Skeletal muscle satellite cell (primary cell): ENCODE results near the gene SERPINA3. TPM values are rescaled to one million over a fixed set of nuclear protein-coding genes. Genes with fewer than 3 reads are reported as not detected.

Source experiments
- H3K27me3 ChIP-seq: 2 replicates; pipeline ENCODE4 v1.7.0; 2013; ENCODE audit warnings: low read length; ENCODE audit not compliant: control insufficient read depth, insufficient read depth
- H3K36me3 ChIP-seq: 2 replicates; pipeline ENCODE4 v1.7.0; 2013; ENCODE audit warnings: mild to moderate bottlenecking, control low read depth, low read length; ENCODE audit not compliant: insufficient read depth
- H3K4me1 ChIP-seq: 2 replicates; pipeline ENCODE4 v1.7.0; 2013; ENCODE audit warnings: low read length; ENCODE audit not compliant: control insufficient read depth, insufficient read depth
- H3K4me2 ChIP-seq: 2 replicates; pipeline ENCODE4 v1.7.0; 2013; ENCODE audit warnings: mild to moderate bottlenecking, low read length
- H3K4me3 ChIP-seq: 2 replicates; pipeline ENCODE4 v1.7.0; 2013; ENCODE audit warnings: low read length
- H3K9ac ChIP-seq: 2 replicates; pipeline ENCODE4 v1.7.0; 2013; ENCODE audit warnings: mild to moderate bottlenecking, low read depth, low read length, moderate library complexity
- H3K9me3 ChIP-seq: replicated peaks from 2 replicates; pipeline ENCODE4 v1.7.0; 2013; ENCODE audit warnings: mild to moderate bottlenecking, control low read depth, low read length
- total RNA-seq: library from RNA; depleted of rRNA; stranded (reverse); fragments of >200 nt; gene quantifications from 2 replicates; pipeline ENCODE4 v1.2.3, GENCODE V29; 2012; rRNA removed

SERPINA3 gene
- total RNA-seq: 3.0 and 12.9 TPM in 2 replicates

GRCh38 chr14:94612174-94612573 is at the start of gene SERPINA3:
SERPINA3 (plus strand) TSS chr14:94612391; CDS start chr14:94614442, 2,051 bp downstream.
- Histone ChIP-seq H3K9ac (no peak within 1 kb of the TSS), H3K27me3 (no peaks in the 10 kb centered on the region), H3K4me1 (peaks cover 30% of the 10 kb centered on the region), H3K36me3 (no peaks in the 10 kb centered on the region), H3K4me3 (no peak within 1 kb of the TSS), H3K9me3 (no peaks in the 10 kb centered on the region), H3K4me2 (no peak within 1 kb of the TSS)

- Histone ChIP-seq H3K4me2 (no peak overlapping the region), H3K4me3 (no peak overlapping the region), H3K27me3 (no peaks in the 10 kb centered on the region), H3K4me1 (peaks cover 8% of the 10 kb centered on the region), H3K36me3 (no peaks in the 10 kb centered on the region), H3K9me3 (no peaks in the 10 kb centered on the region), H3K9ac (no peak overlapping the region)
Observed at GRCh38 chr14:94562941-94563883, 49.0 kb upstream of the SERPINA3 start.

GRCh38 chr14:94564381-94564780 is 47.8 kb upstream of the SERPINA3 start:
- no peaks in the 10 kb centered on the region for H3K9me3 ChIP-seq
- no peaks in the 10 kb centered on the region for H3K27me3 ChIP-seq
- H3K4me2 ChIP-seq: no peak overlapping the region
- H3K4me1 ChIP-seq: peaks cover 8% of the 10 kb centered on the region
- no peak overlapping the region for H3K4me3 ChIP-seq
- H3K9ac ChIP-seq: no peak overlapping the region
- no peaks in the 10 kb centered on the region for H3K36me3 ChIP-seq

DNA sequence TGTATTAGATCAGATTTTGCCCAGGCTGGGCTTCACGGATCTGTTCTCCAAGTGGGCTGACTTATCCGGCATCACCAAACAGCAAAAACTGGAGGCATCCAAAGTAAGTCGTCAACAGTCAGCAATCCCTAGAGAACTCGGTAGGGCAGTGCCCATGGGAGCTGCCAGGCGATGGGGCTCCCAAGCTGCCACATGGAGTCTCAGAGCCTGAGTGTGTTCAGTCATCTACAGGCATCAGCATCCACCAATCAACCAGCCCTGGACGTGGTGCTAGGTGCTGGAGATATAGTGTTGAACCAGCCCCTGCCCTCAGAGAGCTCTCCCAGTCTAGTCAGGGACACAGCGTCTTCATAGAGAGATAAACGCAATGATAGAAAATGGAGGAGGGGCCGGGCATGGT is 44.0 kb upstream of the SERPINA3 start:
- H3K9me3 ChIP-seq: no peaks in the 10 kb centered on the region
- H3K27me3 ChIP-seq: no peaks in the 10 kb centered on the region
- H3K4me1 ChIP-seq: peaks cover 13% of the 10 kb centered on the region
- H3K4me2 ChIP-seq: no peak overlapping the region
- no peak overlapping the region for H3K9ac ChIP-seq
- H3K36me3 ChIP-seq: no peaks in the 10 kb centered on the region
- H3K4me3 ChIP-seq: no peak overlapping the region

- Histone ChIP-seq H3K4me2 (no peak overlapping the region), H3K9ac (no peak overlapping the region), H3K9me3 (no peaks in the 10 kb centered on the region), H3K36me3 (no peaks in the 10 kb centered on the region), H3K4me1 (peaks cover 13% of the 10 kb centered on the region), H3K4me3 (no peak overlapping the region), H3K27me3 (no peaks in the 10 kb centered on the region)
Observed at GRCh38 chr14:94569381-94570001, 42.7 kb upstream of the SERPINA3 start.

DNA sequence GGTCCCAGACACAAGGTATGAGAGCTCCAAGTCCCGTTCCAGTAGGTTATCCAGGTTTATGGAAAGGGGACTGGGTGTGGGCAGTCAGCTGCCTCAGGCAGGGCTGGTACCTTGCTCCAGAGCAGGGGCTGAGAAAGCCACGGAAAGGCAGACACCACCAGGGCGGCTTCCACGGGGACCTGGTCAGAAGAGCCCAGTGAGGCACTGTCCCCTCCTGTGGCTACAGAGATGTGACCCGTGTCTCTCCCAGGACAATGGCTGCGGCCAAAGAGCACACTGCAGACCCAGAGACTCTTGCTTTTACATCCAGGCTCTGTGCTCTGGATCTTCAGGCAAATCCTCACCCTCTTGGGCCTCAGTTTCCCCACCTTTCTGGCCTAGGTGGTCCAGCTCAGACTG is 42.2 kb upstream of the SERPINA3 start:
- H3K9me3 ChIP-seq: no peaks in the 10 kb centered on the region
- H3K36me3 ChIP-seq: no peaks in the 10 kb centered on the region
- no peak overlapping the region for H3K4me2 ChIP-seq
- no peak overlapping the region for H3K4me3 ChIP-seq
- no peak overlapping the region for H3K9ac ChIP-seq
- peaks cover 13% of the 10 kb centered on the region for H3K4me1 ChIP-seq
- H3K27me3 ChIP-seq: no peaks in the 10 kb centered on the region

DNA sequence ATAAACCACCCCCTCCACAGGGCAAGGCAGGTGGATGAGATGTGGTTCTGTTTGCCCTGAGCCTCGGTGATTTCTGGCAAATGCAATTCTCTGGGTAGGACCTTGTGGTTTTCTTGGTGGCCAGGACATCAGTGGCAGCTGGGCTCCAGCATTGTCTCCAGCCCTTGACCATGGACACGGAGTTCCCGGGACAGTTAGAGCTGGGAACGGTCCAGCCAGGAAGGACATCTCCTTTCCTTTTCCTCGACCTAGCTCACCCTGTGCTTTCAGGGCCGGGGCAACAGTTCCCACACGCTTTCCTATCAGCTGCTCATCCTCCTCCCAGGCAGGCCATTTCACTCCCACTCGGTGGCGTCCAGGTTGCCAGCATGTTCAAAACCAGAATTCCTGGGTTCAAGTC is 41.8 kb upstream of the SERPINA3 start:
- Histone ChIP-seq H3K4me3 (no peak overlapping the region), H3K4me1 (peaks cover 13% of the 10 kb centered on the region), H3K27me3 (no peaks in the 10 kb centered on the region), H3K9ac (no peak overlapping the region), H3K9me3 (no peaks in the 10 kb centered on the region), H3K36me3 (no peaks in the 10 kb centered on the region), H3K4me2 (no peak overlapping the region)

DNA sequence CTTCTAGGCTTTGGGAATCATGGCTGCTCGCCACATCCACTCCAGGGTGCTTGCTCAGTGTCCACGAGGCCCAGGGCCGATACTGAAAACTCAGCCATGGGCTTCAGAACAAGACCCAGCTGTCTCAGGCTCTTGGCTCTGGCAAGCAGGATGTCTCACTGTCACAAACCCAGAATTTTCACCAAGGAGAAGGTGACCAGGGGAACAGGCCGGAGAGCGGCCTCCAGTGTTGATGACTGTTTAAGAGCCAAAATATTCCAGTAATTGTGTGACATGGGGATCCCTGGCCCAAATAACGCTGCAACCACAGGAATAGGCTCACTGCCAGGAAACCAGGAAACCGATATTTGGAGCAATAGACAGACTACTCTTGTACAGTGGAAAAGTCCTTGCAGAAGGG is 40.8 kb upstream of the SERPINA3 start:
- Histone ChIP-seq H3K36me3 (no peaks in the 10 kb centered on the region), H3K9ac (no peak overlapping the region), H3K4me3 (no peak overlapping the region), H3K4me1 (peaks cover 22% of the 10 kb centered on the region), H3K4me2 (peak overlapping the region; percentile 16), H3K9me3 (no peaks in the 10 kb centered on the region), H3K27me3 (no peaks in the 10 kb centered on the region)

DNA sequence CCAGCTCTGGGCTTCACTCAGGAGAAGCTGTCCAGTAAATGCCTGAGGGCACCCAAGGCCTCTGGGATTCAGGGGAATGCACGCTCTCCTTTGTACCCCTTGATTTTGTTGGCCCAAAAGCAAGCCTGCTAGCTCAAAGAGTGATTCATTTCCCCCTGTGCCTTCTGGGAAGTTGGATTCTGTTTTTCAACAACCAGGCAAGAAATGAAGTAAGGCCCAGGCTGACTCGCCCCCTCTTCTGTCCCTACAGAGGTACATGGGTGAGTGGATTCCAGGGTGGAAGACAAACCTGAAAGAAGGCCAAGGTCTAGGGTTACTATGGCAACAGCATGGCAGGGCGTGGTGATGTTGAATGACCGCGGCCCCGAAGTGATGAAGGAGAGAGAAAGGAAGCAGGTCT is 40.2 kb upstream of the SERPINA3 start:
- no peaks in the 10 kb centered on the region for H3K36me3 ChIP-seq
- no peak overlapping the region for H3K4me3 ChIP-seq
- peaks cover 24% of the 10 kb centered on the region for H3K4me1 ChIP-seq
- no peaks in the 10 kb centered on the region for H3K27me3 ChIP-seq
- no peaks in the 10 kb centered on the region for H3K9me3 ChIP-seq
- peak overlapping the region; percentile 16 for H3K4me2 ChIP-seq
- no peak overlapping the region for H3K9ac ChIP-seq

- Histone ChIP-seq H3K4me3 (no peak overlapping the region), H3K27me3 (no peaks in the 10 kb centered on the region), H3K4me1 (peaks cover 24% of the 10 kb centered on the region), H3K9ac (no peak overlapping the region), H3K4me2 (no peak overlapping the region), H3K9me3 (no peaks in the 10 kb centered on the region), H3K36me3 (no peaks in the 10 kb centered on the region)
Observed at GRCh38 chr14:94572637-94573303, 39.4 kb upstream of the SERPINA3 start.

DNA sequence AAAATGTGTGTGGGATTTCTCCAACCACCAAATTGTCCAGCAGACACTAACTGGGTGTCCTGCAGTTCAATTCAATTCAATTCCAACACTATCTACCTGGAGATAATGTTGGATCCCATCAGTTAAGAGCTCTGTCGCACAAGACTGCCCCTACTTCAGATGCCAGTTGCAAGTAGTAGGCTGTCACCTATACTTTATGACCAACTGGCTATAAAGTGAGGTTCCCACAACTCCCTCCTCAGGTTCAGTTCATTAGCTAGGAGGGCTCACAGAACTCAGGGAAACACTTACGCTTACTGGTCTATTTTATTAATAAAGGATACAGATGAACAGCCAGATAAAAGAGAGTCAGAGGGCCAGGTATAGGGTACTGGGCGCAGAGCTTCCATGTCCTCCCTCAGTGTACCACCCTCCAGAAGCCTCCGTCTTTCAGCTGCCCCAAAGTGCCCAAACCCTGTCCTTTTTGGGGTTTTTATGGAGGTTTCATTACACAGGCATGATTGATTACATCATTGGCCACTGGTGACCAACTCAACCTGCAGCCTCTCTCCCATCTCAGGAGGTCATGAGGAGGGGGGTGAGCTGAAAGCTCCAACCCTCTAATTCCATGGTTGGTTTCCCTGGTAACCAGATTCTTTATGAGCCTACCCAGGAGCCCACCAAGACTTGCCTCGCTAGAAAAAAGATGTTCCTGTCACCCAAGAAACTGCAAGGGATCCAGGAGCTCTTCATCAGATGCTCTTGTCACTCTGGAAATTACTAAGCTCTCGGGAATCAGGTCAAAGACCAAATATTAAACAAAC is 38.5 kb upstream of the SERPINA3 start:
- Histone ChIP-seq H3K27me3 (no peaks in the 10 kb centered on the region), H3K9ac (no peak overlapping the region), H3K36me3 (no peaks in the 10 kb centered on the region), H3K9me3 (no peaks in the 10 kb centered on the region), H3K4me3 (no peak overlapping the region), H3K4me1 (peaks cover 24% of the 10 kb centered on the region), H3K4me2 (no peak overlapping the region)
